DOHH2 (cell line): ENCODE measurements around the gene PIK3CB.
"Not testable (repeated sequence)": the region's sequence is repeated elsewhere in the genome, so short reads cannot be mapped to it uniquely, and the experiment has no call there.

Experiments
- H3F3A ChIP-seq: fragments of 200-600 bp; sonication (generic), shearing (Covaris generic); 2 replicates; pipeline ENCODE4 v1.6.0; 2016; ENCODE audit warnings: antibody characterized with exemption, mild to moderate bottlenecking; ENCODE audit not compliant: control insufficient read depth, insufficient read depth
- H3K27ac ChIP-seq: fragments of 200-600 bp; sonication (generic); 2 replicates; pipeline ENCODE4 v1.5.1; 2014; ENCODE audit warnings: low read depth, mild to moderate bottlenecking, low read length, moderate library complexity
- H3K27me3 ChIP-seq: fragments of 200-600 bp; sonication (generic); 2 replicates; pipeline ENCODE4 v1.6.1; 2014; ENCODE audit warnings: mild to moderate bottlenecking, low read length, mixed read lengths; ENCODE audit not compliant: control insufficient read depth
- H3K36me3 ChIP-seq: fragments of 200-600 bp; sonication (generic); 2 replicates; pipeline ENCODE4 v1.6.1; 2014; ENCODE audit warnings: mild to moderate bottlenecking, low read length, moderate library complexity, mixed read lengths; ENCODE audit not compliant: control insufficient read depth
- H3K4me1 ChIP-seq: fragments of 200-600 bp; sonication (generic); 2 replicates; pipeline ENCODE4 v1.6.1; 2014; ENCODE audit warnings: mild to moderate bottlenecking, low read length, mixed read lengths; ENCODE audit not compliant: control insufficient read depth
- H3K4me2 ChIP-seq: fragments of 200-600 bp; sonication (generic); 2 replicates; pipeline ENCODE4 v1.6.0; 2014; ENCODE audit warnings: mild to moderate bottlenecking, low read length, moderate library complexity
- H3K4me3 ChIP-seq: fragments of 200-600 bp; sonication (generic); 2 replicates; pipeline ENCODE4 v1.5.1; 2014; ENCODE audit warnings: mild to moderate bottlenecking, low read length, mixed read lengths
- H3K79me2 ChIP-seq: fragments of 200-600 bp; sonication (generic); 2 replicates; pipeline ENCODE4 v1.6.1; 2014; ENCODE audit warnings: mild to moderate bottlenecking, low read length, mixed read lengths; ENCODE audit not compliant: control insufficient read depth
- H3K9me2 ChIP-seq: fragments of 200-600 bp; sonication (generic); replicated peaks from 2 replicates; pipeline ENCODE4 v1.6.1; 2014; ENCODE audit warnings: mild to moderate bottlenecking, low read length, mixed read lengths; ENCODE audit not compliant: control insufficient read depth
- H3K9me3 ChIP-seq: fragments of 200-600 bp; sonication (generic); 2 replicates; pipeline ENCODE4 v1.6.1; 2014; ENCODE audit warnings: antibody characterized with exemption, low read length, mixed read lengths; ENCODE audit not compliant: control insufficient read depth, insufficient read depth
- H4K20me1 ChIP-seq: fragments of 200-600 bp; sonication (generic); 2 replicates; pipeline ENCODE4 v1.6.0; 2014; ENCODE audit warnings: low read depth, mild to moderate bottlenecking, antibody characterized with exemption, low read length, moderate library complexity; ENCODE audit not compliant: control insufficient read depth, insufficient read depth
- CTCF ChIP-seq: fragments of 200-600 bp; sonication (generic); IDR thresholded peaks from one replicate; pipeline ENCODE4 v1.5.1; 2014; ENCODE audit warnings: antibody characterized with exemption, mild to moderate bottlenecking, low read depth, low read length; ENCODE audit not compliant: poor library complexity, severe bottlenecking
- EZH2phosphoT487 ChIP-seq: fragments of 200-600 bp; sonication (generic); IDR thresholded peaks from 2 replicates; pipeline ENCODE4 v1.6.1; 2017; ENCODE audit warnings: borderline replicate concordance, mild to moderate bottlenecking, antibody characterized with exemption, low read length, moderate library complexity, mixed read lengths

PIK3CB gene

GRCh38 chr3:138609898-138610266, 224.8 kb downstream of the PIK3CB start:
- Histone ChIP-seq H3K9me3 (no peaks in the 10 kb centered on the region), H3K9me2 (no peaks in the 10 kb centered on the region), H3K4me2 (peak overlapping the region; percentile 90), H3K79me2 (peaks cover 69% of the 10 kb centered on the region), H3F3A (no peaks in the 10 kb centered on the region; the same call in 1 of the 2 replicates), H3K27ac (peak overlapping the region; percentile 78), H3K4me3 (peak overlapping the region; percentile 89), H3K4me1 (peaks cover 33% of the 10 kb centered on the region), H4K20me1 (no peaks in the 10 kb centered on the region), H3K36me3 (peaks cover 18% of the 10 kb centered on the region), H3K27me3 (no peaks in the 10 kb centered on the region)
- TF ChIP-seq EZH2phosphoT487 (no peak), CTCF (no peak)

GRCh38 chr3:138608322-138609135, 226.2 kb downstream of the PIK3CB start, which contains the start of gene FAIM:
TSS of gene FAIM (plus strand) at chr3:138608771. CDS start at chr3:138619727, 10,956 bp downstream.
- no peaks in the 10 kb centered on the region for H3K9me2 ChIP-seq
- no peaks in the 10 kb centered on the region for H3F3A ChIP-seq
- H3K4me3 ChIP-seq: peak within 1 kb of the TSS; percentile 89
- H3K79me2 ChIP-seq: peaks cover 55% of the 10 kb centered on the region
- H3K27me3 ChIP-seq: no peaks in the 10 kb centered on the region
- TF ChIP-seq EZH2phosphoT487 (no peak), CTCF (no peak)
- peak within 1 kb of the TSS; percentile 90 for H3K4me2 ChIP-seq
- peaks cover 30% of the 10 kb centered on the region for H3K4me1 ChIP-seq
- H4K20me1 ChIP-seq: no peaks in the 10 kb centered on the region
- H3K36me3 ChIP-seq: peaks cover 18% of the 10 kb centered on the region
- peak within 1 kb of the TSS; percentile 78 for H3K27ac ChIP-seq
- no peaks in the 10 kb centered on the region for H3K9me3 ChIP-seq

GRCh38 chr3:138604106-138604595, 230.6 kb downstream of the PIK3CB start:
- not testable (repeated sequence) for H3K9me2 ChIP-seq, H3K9me3 ChIP-seq, H3K27me3 ChIP-seq, H3K4me2 ChIP-seq, H3F3A ChIP-seq, H3K4me3 ChIP-seq, H4K20me1 ChIP-seq, H3K36me3 ChIP-seq, H3K27ac ChIP-seq
- Histone ChIP-seq H3K4me1 (peaks cover 10% of the 10 kb centered on the region), H3K79me2 (peaks cover 12% of the 10 kb centered on the region)
